NCI-H2107 treated with DMSO at 0.1 percent for 48 hours (cell line): Measurements from ENCODE around the gene PLCB2.

Experiments
- DNase-seq: peaks from one replicate; lab custom pipeline; 2025; ENCODE audit not compliant: unreplicated experiment; lab: John Stamatoyannopoulos, UW

The PLCB2 gene

DNA sequence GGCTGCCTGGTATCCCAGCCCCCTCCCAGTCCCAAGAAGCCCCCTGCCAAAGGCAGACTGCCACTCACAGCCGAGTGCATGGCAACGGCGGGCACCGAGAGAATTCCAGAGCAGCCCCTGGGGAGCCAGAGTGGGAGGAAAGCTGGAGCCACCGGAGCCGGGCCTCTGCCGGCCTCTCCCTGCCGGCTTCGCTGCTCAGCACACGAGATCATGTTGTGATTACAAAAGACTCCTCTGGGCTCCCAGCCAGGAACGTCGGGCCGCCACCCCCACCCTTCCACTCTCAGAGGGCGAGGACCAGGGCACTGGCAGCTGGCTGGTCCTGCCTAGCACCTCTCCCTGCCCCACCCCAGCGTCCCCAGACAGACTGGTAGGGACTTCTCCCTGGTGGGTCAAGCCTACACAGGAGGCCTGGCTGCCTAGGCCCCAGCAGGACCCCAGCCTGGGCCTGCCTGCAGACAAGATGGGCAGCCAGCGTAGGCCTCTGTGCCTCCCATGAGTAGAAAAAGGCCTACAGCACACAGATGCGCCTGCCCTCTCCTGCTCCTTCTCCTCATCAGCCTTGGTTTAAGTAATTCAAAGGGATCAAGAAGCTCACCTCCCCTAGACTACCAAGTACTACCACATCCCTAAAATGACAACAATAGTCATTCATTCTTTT, 33.1 kb upstream of the PLCB2 start, which contains the start of gene CCDC9B:
Gene CCDC9B (minus strand): TSS at position 200 of the 661 bp plus-strand sequence. CDS start 120 bp downstream, at position 80.
- peak; percentile 68 for DNase-seq

- DNase-seq: peak; percentile 25
These were observed 32.5 kb upstream of the PLCB2 start for GRCh38 chr15:40340038-40340739.

GRCh38 chr15:40339621-40339945, 31.8 kb upstream of the PLCB2 start:
- no peak for DNase-seq

GRCh38 chr15:40338921-40339620, 31.3 kb upstream of the PLCB2 start:
- DNase-seq: no peak

- DNase-seq: no peak
These were observed 30.4 kb upstream of the PLCB2 start for GRCh38 chr15:40338041-40338657.

DNA sequence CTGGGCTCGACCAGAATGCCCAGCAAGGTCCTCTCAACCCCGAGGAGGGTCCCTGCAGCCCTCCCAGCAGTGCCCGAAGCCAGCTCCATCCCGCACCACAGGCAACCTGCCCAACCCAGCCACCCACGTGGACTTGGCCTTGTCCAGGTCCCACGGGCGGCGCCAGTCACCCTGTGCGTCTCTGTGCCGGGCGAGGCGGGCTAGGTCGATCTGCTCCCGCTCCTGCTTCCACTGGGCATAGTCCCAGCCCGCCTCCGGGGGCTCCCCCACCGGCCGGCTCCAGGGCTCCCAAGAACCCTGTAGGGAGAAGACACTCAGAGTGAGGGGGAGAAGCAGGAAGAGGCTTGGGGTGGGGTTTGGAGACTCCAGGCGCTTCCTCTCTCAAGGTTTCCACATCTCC, 29.9 kb upstream of the PLCB2 start:
- DNase-seq: no peak

- DNase-seq: no peak
These were observed 29.0 kb upstream of the PLCB2 start for GRCh38 chr15:40336744-40337122.

DNA sequence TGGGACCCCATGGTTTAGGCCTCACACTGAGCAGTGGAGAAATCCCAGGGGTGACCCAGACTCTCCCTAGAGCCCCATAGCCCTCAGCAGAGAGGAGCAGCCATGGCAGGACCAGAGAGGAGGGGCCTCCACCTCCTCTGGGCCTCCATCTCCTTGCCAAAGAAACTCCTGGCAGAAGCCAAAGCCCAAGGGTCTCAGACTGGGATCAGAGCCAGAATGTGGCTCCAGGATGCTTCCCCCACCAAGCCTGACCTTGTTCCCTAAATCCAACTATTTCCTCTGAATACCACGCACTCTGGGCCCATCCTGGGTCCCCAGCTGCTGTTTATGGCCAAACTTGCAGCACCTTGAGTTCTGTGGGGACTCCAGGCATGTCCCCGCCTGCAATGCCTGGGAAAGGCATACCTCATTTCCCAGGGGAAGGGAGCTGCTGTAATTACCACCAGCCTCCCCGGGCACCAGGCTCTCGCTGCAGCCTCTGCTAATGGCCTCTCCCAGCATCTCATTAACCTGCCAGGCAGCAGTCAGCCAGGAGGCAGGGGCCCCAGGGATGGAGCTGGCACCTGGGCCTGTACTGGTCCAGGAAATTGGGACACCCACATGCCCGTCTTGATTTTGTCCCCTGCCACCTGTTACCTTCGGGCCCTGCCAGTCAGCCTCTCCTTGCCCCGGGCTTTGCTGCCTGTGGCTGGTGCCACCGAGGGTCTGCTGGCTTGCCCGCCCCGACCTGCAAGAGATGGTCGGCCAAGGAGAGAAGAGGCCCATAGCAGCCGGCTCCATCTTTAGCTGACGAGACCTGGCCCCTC, 28.4 kb upstream of the PLCB2 start:
- peak; percentile 54 for DNase-seq

- DNase-seq: no peak
These were observed 27.4 kb upstream of the PLCB2 start for GRCh38 chr15:40334941-40335795.

DNA sequence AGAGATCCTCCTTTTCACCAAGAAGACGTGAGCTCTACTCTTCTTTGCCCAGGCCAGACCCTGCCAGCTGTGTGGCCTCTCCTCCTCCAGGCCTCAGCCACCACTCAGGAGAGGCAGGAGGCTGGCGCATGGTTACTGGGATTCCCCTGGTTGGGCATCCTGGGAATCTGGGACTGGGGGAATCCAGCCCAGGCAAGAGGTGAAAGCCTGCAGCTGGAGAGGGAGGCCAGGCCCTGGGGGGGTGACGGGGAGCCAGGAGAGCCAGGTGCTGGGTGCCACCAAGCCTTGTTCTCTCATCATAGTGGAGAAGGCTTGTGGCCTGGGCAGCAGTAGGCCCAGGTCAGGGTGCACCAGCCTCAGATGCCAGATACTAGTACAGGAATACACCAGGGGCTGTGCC, 26.8 kb upstream of the PLCB2 start:
- DNase-seq: no peak

GRCh38 chr15:40333922-40334492, 26.3 kb upstream of the PLCB2 start:
- DNase-seq: peak; percentile 24

DNA sequence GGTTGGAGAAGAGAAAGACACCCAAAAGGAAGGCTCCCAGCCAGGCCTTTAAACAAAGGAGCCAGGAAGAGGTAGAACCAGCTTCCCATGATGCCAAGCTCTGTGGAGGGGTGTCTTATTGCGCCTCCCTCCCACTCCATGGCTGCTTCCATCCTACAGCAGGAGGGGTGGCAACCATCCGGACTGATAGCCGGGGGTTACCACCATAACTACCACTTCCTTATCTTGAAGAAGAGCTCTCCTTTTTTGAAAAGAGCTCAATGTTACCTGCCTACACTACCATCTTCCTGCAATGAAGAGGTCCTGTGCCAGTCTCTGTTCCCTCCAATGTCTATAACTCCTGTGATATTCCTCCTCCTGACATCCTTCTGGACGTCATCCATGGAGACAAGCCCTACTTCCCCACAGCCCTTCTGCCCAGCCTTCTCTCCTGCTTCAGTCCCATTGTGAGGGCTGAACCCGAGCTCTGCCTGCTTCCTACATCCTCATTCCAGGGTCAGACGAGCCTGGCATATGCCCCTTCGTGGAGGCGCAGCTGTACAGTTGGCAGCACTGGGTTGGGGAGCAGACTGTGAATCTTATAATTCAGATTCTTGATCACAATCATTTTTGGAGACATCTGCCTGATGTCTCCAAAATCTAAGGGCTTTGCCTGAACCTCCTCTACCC, 24.5 kb upstream of the PLCB2 start:
- DNase-seq: no peak

GRCh38 chr15:40331637-40332036, 23.9 kb upstream of the PLCB2 start:
- DNase-seq: no peak

GRCh38 chr15:40331026-40331425, 23.3 kb upstream of the PLCB2 start:
- no peak for DNase-seq

- peak; percentile 19 for DNase-seq
These were observed 22.7 kb upstream of the PLCB2 start for GRCh38 chr15:40330368-40330836.

DNA sequence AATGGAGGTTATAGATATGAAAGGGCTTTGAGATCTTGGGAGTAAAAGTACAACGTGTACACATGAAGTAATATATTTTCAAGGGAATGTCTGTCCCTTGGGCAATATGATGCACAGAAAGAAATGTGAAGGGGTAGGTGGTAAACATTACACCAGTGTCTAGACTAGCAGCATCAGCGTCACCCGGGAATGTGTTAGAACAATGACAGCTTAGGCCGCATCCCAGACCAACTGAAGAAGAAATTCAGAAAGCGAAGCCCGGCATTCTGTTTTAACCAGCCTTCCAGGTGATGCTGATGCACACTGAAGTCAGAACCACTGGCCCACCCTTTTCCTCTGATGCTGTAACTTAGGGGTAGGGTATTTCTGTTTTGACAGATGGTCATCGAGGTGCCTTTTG, 22.1 kb upstream of the PLCB2 start:
- DNase-seq: no peak

DNA sequence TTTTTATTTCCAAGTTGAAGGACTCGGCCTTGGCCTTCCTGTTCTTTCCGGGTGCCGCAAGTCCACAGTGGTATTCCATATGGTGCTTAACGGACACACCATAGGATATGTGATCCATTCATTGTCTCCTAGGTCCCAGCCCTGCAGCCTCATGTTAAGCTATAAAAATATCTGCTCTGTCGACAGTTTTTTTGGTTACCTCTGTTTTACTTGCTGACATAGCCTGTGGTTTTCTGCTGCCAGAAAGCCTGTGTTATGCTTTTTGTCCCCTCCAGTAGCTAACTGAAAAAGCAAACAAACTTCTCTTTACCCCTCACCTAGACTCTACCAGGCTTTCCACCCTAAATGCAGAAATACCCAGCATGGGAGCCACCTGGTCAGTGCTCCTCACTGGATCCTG, 21.0 kb upstream of the PLCB2 start:
- peak; percentile 22 for DNase-seq

DNA sequence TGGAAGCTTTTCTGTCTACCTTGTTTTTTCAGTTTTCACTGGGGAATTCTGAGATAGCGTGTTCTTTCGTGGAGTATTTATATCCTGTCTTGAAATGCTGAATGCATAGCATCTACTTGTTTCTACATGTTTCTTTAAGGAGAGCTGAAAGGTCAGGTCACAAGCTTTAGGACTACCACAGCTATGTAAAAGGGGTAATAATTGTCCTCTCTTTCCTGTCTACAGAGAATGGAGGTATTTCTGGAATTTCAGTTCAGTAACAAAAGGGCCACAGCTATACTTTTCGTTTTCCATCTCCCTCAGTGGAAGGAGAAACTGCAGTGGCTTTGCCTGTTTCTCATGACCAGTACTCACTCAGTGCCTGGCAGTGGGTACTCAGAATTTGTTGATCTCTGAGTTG, 20.4 kb upstream of the PLCB2 start:
- DNase-seq: no peak

- DNase-seq: peak; percentile 32
These were observed 19.7 kb upstream of the PLCB2 start for GRCh38 chr15:40327457-40327856.
